Cardiac fibroblast (primary cell): ENCODE results near the gene CNR1.

Source experiments
- DNase-seq, 2 donors: peaks; one replicate each; pipeline versions ENCODE4 v3.0.0 to v3.0.0-alpha.2; 2010; ENCODE audit warnings: low read depth in 2 of 2
- H3K4me3 ChIP-seq, 2 donors: replicated peaks in 1 of 2; 1 replicate in 1 of 2; 2 replicates in 1 of 2; pipeline ENCODE4 v1.5.1; 2011; ENCODE audit warnings: low read depth in 2 of 2, low read length in 2 of 2, mild to moderate bottlenecking in 2 of 2, moderate library complexity in 1 of 2
- TF ChIP-seq, protein P1 (sequence below): IDR thresholded peaks from one replicate; pipeline ENCODE4 v1.5.1; 2011; ENCODE audit warnings: low read depth, mild to moderate bottlenecking, low read length, inconsistent platforms

CNR1 gene

DNA sequence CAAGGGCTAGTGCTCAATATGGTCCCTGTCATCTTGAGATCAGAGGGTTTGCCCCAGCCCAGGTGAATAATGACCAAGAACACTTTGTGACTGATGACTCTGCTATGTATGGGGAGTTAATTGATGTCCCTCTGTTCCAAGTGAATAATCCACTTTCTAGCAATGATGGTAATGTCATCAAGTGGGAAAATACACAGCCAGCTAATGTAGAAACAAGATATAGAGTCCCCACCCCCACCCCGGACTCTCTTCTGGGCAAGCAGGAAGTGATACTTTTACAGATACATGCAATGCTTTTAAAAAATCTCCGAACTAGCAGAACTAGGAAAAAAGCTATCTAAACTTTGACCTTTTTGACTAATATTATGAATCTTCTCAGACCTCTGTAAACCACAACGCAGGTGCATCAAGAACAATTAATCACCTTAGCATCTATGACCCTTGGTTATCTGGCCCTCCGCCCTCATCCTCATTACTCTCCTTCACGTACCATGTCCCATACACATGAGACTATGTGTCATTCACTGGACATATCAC, 30.5 kb downstream of the CNR1 start:
- no peak for DNase-seq
- TF ChIP-seq, protein P1, sequence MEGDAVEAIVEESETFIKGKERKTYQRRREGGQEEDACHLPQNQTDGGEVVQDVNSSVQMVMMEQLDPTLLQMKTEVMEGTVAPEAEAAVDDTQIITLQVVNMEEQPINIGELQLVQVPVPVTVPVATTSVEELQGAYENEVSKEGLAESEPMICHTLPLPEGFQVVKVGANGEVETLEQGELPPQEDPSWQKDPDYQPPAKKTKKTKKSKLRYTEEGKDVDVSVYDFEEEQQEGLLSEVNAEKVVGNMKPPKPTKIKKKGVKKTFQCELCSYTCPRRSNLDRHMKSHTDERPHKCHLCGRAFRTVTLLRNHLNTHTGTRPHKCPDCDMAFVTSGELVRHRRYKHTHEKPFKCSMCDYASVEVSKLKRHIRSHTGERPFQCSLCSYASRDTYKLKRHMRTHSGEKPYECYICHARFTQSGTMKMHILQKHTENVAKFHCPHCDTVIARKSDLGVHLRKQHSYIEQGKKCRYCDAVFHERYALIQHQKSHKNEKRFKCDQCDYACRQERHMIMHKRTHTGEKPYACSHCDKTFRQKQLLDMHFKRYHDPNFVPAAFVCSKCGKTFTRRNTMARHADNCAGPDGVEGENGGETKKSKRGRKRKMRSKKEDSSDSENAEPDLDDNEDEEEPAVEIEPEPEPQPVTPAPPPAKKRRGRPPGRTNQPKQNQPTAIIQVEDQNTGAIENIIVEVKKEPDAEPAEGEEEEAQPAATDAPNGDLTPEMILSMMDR: no peak
- H3K4me3 ChIP-seq: no peak overlapping the region

DNA sequence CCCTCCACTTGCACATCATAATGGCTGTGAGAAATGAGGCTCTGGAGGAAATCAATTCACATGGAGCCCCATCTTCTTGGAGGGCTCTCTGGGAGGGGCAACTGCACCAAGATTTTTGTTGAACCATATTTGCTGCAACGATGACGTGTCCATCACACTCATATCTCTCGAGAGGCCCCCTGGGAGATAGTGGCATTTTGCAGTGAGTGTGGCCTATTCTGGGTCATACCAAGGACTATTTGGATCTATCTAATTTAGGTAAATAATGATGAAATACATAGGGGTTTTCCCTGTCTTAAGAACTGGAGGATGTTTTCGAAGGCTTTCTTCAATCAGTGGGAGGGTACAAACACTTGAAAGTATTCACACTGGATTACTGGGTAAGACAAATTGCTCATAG, 31.6 kb downstream of the CNR1 start:
- TF ChIP-seq, protein P1: no peak
- no peak for DNase-seq
- H3K4me3 ChIP-seq: no peak overlapping the region

DNA sequence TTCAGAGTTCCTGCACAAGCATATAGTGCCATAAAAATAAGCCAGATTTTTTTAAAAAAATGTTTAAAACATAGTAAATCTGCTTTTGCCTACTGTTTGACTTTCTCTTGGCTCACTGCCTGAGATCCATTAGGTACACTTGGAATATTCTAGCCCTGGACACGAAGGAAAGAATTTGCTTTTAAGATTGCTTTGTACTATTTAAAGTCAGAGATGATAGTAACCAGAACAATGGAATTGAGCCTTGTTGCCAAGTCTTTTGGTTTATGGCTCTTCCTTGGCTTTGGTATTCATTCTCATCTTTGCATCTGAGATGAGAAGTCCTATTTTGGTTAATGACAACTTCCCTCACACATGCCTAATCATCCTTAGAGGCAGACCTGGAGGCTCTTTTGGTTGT, 32.4 kb downstream of the CNR1 start:
- no peak overlapping the region for H3K4me3 ChIP-seq
- no peak for DNase-seq
- TF ChIP-seq, protein P1: no peak

DNA sequence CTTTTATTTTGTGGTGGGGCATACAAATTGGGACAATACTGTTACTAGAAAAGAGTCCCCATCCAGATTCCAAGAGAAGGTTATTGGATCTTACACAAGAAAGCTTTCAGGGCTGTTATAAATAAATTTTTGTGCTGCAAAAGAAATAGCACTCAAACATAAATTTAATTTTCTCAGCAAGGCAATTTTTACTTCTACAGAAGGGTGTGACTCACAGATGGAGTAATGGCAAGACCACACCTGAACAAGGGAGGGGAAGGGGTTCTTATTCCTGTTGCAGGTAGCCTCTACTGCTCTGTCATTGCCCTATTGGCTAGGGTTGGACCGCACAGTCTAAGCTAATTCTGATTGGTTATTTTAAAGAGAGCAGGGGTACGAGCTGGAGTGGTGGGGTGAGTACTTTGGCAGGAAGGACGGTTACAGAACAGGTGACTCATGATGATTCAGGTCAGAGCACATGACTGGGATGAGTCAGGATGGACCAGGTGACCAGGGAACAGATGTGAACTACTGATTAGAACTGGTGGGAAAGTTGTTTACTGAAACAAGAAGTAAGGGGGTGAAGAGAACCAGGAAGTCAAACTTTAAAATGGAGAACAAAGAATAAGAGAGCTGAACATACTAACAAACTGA, 41.1 kb downstream of the CNR1 start:
- TF ChIP-seq, protein P1: no peak
- DNase-seq: peak in 1 of 2 donors; percentile 28
- H3K4me3 ChIP-seq: no peak overlapping the region

DNA sequence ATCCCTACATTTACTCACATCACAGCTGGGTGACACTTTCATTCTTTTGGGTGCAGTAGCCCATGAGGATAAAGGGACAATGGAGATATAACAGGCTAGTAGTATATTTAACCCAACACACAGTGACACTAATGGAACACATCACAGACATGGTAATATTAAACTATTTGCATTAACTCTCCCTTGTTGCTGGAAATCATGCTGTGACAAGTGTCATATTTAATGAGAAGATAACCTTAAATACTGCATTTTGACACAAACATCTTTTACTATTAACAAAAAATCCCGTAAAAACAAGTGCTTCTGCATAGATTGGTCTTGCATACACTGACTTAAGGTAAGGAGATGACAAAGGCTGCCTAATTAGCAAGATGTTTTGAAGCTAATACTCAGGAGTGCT, 45.5 kb downstream of the CNR1 start:
- no peak overlapping the region for H3K4me3 ChIP-seq
- DNase-seq: no peak
- TF ChIP-seq, protein P1: no peak

DNA sequence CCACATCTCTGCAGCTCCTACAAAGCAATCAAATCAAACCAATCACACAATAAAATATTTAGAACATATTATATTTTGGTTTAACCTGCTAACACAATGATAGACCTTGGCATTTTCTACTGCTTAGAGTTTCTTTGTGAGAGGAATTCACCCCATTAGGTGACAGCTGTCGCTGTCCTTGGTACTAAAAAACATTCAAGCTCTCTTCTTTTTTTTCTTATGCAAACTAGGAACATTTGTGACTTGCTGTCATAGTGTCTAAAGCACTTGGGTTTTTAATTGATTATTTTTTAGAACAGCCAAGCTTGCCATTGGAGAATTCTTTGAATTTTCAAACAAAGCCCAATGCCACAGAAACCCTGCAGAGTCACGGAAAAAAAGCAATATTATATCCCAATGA, 46.4 kb downstream of the CNR1 start:
- DNase-seq: peak in 1 of 2 donors; percentile 44
- TF ChIP-seq, protein P1: no peak
- H3K4me3 ChIP-seq: no peak overlapping the region

DNA sequence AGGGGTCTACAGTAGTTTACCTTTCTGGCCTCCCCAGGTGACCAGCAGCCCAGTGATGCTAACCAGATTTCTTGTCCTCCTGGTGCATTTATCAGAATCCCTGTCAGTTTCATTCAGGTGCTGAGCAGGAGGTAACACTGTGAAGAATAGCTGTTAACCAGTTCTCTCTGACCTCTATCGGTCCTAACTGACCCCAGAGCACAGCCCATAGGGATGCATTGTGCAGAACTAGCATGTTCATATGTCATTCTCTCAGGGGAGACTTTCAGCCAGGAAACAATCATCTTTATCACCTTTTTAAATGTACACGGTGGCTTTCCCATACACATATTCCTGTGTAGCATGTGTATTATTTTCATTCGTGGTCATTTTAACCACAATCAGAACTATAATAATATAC, 49.9 kb downstream of the CNR1 start:
- TF ChIP-seq, protein P1: no peak
- H3K4me3 ChIP-seq: no peak overlapping the region
- DNase-seq: no peak
